Peyer's patch (tissue), 4 donors: ENCODE data around the gene CACNA1B. TPM values are rescaled to one million over a fixed set of nuclear protein-coding genes. Genes with fewer than 3 reads are reported as not detected.
A peak's percentile ranks its signal among the peaks of the same experiment; 100 is the strongest.

Source experiments
- DNase-seq, 3 donors: peaks; one replicate each; pipeline ENCODE4 v3.0.0-alpha.2; 2017 to 2019
- H3K27ac ChIP-seq, 4 donors: fragments of 200-600 bp; sonication (generic); one replicate each; pipeline ENCODE4 v1.5.1; 2016 to 2019
- H3K27me3 ChIP-seq, 2 donors: fragments of 200-600 bp; sonication (generic); one replicate each; pipeline ENCODE4 v1.5.1; 2019
- H3K36me3 ChIP-seq, 3 donors: fragments of 200-600 bp; sonication (generic); one replicate each; pipeline ENCODE4 v1.5.1; 2016 to 2019
- H3K4me1 ChIP-seq, 4 donors: fragments of 200-600 bp; sonication (generic); one replicate each; pipeline ENCODE4 v1.5.1; 2016 to 2019
- H3K4me3 ChIP-seq, 4 donors: fragments of 200-600 bp; sonication (generic); 1 replicate in 3 of 4; 2 replicates in 1 of 4; pipeline ENCODE4 v1.5.1; 2016 to 2019; ENCODE audit warnings: mild to moderate bottlenecking in 1 of 4
- H3K9me3 ChIP-seq, 4 donors: fragments of 200-600 bp; sonication (generic); one replicate each; pipeline ENCODE4 v1.5.1; 2016 to 2019; ENCODE audit warnings: mild to moderate bottlenecking in 1 of 4
- CTCF ChIP-seq, 6 experiments: fragments of 450-650 bp in 4 of 6; fragments of 200-600 bp in 2 of 6; sonication (generic) in 1 of 6; IDR thresholded peaks; one replicate each; pipeline ENCODE4 v1.5.1; 2017 to 2019; ENCODE audit warnings: antibody characterized with exemption in 6 of 6, mild to moderate bottlenecking in 3 of 6, moderate library complexity in 1 of 6
- POLR2A ChIP-seq, 2 donors: fragments of 450-650 bp; IDR thresholded peaks; one replicate each; pipeline ENCODE4 v1.5.1; 2017; ENCODE audit warnings: antibody characterized with exemption in 2 of 2, mild to moderate bottlenecking in 2 of 2, moderate library complexity in 2 of 2
- total RNA-seq, 4 donors: library from RNA; depleted of rRNA; stranded (reverse); fragments of >200 nt; gene quantifications; one replicate each; pipeline ENCODE4 v1.1.0, GENCODE V29; 2016

Gene CACNA1B
- total RNA-seq, 4 donors from 2014 or later: 0.13 to 0.83 (median 0.38) TPM; not detected in 1

GRCh38 chr9:138040446-138041430 lies 163.2 kb downstream of the CACNA1B start:
- no peaks in the 10 kb centered on the region for H3K36me3 ChIP-seq
- DNase-seq: peak in 1 of 3 donors; percentile 35
- no peaks in the 10 kb centered on the region for H3K9me3 ChIP-seq
- no peaks in the 10 kb centered on the region for H3K4me1 ChIP-seq
- H3K4me3 ChIP-seq: no peak overlapping the region
- TF ChIP-seq CTCF (IDR thresholded peaks at IDR 0.05) (no peak), POLR2A (IDR thresholded peaks at IDR 0.05) (no peak)
- H3K27ac ChIP-seq: no peak overlapping the region
- no peaks in the 10 kb centered on the region for H3K27me3 ChIP-seq

DNA sequence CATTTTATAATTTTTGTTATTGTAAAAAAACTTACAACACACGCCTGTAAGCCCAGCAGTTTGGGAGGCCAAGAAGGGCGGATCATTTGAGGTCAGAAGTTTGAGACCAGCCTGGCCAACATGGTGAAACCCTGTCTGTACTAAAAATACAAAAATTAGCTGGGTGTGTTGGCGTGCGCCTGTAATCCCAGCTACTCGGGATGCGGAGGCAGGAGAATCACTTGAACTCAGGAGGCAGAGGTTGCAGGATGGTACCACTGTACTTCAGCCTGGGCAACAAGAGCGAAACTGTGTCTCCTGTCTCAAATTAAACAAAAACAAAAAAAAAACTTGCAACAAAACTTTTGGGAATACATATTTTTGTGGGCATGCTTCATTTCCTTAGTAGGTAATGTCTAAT lies 164.6 kb downstream of the CACNA1B start:
- peak in 2 of 3 donors; percentile 3 to 23 for DNase-seq
- Histone ChIP-seq H3K4me3 (no peak overlapping the region), H3K9me3 (no peaks in the 10 kb centered on the region), H3K27me3 (no peaks in the 10 kb centered on the region), H3K27ac (no peak overlapping the region), H3K36me3 (no peaks in the 10 kb centered on the region), H3K4me1 (no peaks in the 10 kb centered on the region)
- TF ChIP-seq POLR2A (IDR thresholded peaks at IDR 0.05): no peak

DNA sequence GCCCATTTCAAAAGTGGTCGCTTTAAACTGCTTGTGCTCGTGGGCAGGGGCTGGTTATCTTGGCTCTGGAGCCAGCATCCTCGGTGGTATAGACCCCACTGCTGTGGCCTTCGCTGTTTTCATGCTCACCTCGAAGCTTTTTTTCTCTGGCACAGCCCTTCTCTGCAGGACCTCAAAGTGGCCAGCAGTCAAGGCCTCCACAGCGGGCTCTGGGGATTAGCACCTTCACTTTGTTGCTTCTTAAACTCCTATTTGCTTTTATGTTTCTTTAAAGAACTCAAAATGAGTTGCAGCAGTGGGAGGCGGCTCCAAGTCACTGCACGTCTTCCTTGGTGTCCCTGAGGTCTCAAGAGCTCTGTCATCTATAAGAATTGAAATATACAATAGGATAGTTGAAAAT lies 165.1 kb downstream of the CACNA1B start:
- Histone ChIP-seq H3K36me3 (no peaks in the 10 kb centered on the region), H3K9me3 (no peaks in the 10 kb centered on the region)

GRCh38 chr9:138043061-138043410 lies 165.5 kb downstream of the CACNA1B start:
- Histone ChIP-seq H3K4me1 (no peaks in the 10 kb centered on the region), H3K27ac (no peak overlapping the region), H3K4me3 (no peak overlapping the region), H3K36me3 (no peaks in the 10 kb centered on the region), H3K9me3 (no peaks in the 10 kb centered on the region), H3K27me3 (no peaks in the 10 kb centered on the region)
- TF ChIP-seq CTCF (IDR thresholded peaks at IDR 0.05) (no peak), POLR2A (IDR thresholded peaks at IDR 0.05) (no peak)
- peak in 2 of 3 donors; percentile 6 to 17 for DNase-seq

More for the DNA sequence above, 165.1 kb downstream of the CACNA1B start:
- TF ChIP-seq POLR2A (IDR thresholded peaks at IDR 0.05) (no peak), CTCF (IDR thresholded peaks at IDR 0.05) (no peak)
- Histone ChIP-seq H3K27me3 (no peaks in the 10 kb centered on the region), H3K4me3 (no peak overlapping the region), H3K4me1 (no peaks in the 10 kb centered on the region), H3K27ac (no peak overlapping the region)
- peak in 2 of 3 donors; percentile 2 to 14 for DNase-seq

- TF ChIP-seq CTCF (IDR thresholded peaks at IDR 0.05) (no peak), POLR2A (IDR thresholded peaks at IDR 0.05) (no peak)
- Histone ChIP-seq H3K4me3 (no peak overlapping the region), H3K9me3 (no peaks in the 10 kb centered on the region), H3K27me3 (no peaks in the 10 kb centered on the region), H3K27ac (no peak overlapping the region), H3K4me1 (no peaks in the 10 kb centered on the region), H3K36me3 (no peaks in the 10 kb centered on the region)
- peak in 2 of 3 donors; percentile 8 to 23 for DNase-seq
These were observed 166.1 kb downstream of the CACNA1B start for GRCh38 chr9:138043411-138044345.
